OCI-LY7 (cell line): Measurements from ENCODE around the gene SBF2.

Experiments used
- CTCF ChIP-seq: fragments of 200-600 bp; sonication (generic); conservative IDR thresholded peaks from 2 replicates; pipeline ENCODE4 v1.5.1; 2014; ENCODE audit warnings: mild to moderate bottlenecking, antibody characterized with exemption, low read length, moderate library complexity, mixed read lengths
- EZH2phosphoT487 ChIP-seq: fragments of 200-600 bp; sonication (generic); IDR thresholded peaks from 2 replicates; pipeline ENCODE4 v1.6.1; 2018; ENCODE audit warnings: low read depth, borderline replicate concordance, mild to moderate bottlenecking, mixed run types, antibody characterized with exemption, low read length, moderate library complexity, mixed read lengths

- TF ChIP-seq CTCF, result no peak
- no peak for TF ChIP-seq EZH2phosphoT487
These were observed 554.7 kb downstream of the SBF2 start for GRCh38 chr11:9739123-9739900.
